Choroid plexus epithelial cell (primary cell): Measurements from ENCODE around the gene KDM5B.

Source experiments
- DNase-seq: peaks from one replicate; pipeline ENCODE4 v3.0.0-alpha.2; 2010; ENCODE audit warnings: low read depth
- H3K4me3 ChIP-seq: 2 replicates; pipeline ENCODE4 v1.5.1; 2011; ENCODE audit warnings: low read depth, mild to moderate bottlenecking, control low read depth, low read length, moderate library complexity
- TF ChIP-seq, protein P1 (sequence below): conservative IDR thresholded peaks from 2 replicates; pipeline ENCODE4 v1.5.1; 2011; ENCODE audit warnings: low read depth, mild to moderate bottlenecking, control low read depth, inconsistent platforms, low read length, moderate library complexity

The KDM5B gene

DNA sequence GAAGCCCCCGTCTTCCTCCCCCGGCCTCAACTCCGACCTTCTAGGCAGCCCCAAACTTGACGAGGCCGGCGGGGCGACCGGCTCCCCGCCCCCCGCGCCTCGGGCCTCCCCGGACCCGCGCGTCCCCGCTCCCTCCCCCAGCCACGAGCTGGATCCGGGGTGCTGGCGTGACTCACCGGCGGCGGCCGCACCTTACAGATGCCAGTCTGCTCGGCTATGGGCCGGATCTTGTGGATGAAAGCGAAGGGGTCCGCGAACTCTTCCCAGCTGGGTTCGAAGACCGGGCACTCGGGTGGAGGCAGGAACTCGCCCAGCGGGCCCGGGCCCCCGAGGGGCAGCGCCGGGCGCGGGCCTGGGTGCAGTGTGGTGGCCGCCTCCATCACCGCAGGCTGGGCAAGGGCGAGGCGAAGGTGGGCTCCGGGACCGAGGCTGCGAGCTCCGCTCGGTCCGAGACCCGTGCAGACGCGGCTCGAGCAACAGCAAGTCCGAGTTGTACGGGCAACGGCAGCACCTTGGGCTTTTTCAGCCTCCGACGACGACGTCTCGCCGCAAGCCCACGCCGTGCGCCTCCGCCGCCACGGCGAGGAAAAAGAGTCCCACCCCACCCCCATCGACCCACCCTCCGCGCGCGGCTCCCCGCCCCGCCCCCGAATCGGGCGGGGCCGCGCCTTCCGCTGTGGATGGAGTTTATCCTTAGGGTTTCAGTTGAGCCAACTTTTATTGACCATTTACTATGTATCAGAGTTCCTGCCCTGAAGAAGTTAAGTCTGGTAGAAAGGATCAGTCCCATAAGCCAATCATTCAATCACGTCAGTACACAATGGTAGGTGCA lies at the start of gene KDM5B:
Gene KDM5B (minus strand): TSS at position 496 of the 832 bp plus-strand sequence. CDS start 116 bp downstream, at position 380.
- TF ChIP-seq, protein P1, sequence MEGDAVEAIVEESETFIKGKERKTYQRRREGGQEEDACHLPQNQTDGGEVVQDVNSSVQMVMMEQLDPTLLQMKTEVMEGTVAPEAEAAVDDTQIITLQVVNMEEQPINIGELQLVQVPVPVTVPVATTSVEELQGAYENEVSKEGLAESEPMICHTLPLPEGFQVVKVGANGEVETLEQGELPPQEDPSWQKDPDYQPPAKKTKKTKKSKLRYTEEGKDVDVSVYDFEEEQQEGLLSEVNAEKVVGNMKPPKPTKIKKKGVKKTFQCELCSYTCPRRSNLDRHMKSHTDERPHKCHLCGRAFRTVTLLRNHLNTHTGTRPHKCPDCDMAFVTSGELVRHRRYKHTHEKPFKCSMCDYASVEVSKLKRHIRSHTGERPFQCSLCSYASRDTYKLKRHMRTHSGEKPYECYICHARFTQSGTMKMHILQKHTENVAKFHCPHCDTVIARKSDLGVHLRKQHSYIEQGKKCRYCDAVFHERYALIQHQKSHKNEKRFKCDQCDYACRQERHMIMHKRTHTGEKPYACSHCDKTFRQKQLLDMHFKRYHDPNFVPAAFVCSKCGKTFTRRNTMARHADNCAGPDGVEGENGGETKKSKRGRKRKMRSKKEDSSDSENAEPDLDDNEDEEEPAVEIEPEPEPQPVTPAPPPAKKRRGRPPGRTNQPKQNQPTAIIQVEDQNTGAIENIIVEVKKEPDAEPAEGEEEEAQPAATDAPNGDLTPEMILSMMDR = no peak
- H3K4me3 ChIP-seq = peak within 1 kb of the TSS; percentile 90
- peak; percentile 86 for DNase-seq

DNA sequence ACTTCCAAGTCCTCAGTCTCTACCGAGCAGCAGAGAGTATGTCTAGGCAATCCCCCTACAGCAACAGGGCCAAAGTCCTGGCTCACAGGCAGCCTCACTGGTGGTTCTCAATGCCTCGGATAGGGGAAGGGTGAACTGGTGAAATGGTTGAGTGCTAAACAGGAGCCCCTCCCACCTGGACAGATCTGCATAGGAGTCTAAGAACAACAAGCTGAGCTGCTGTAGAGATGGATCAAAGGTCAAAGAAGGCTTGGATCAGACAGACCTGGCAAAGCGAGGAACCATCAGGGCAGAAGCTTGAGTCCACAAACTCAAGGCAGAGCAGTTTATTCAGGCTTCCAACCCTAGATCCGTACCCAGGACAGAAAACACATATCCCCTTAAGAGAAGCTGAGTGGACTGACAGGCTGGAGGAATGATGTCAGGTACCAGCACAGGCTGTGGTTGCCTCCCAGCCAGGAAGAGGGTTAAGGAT lies 49.0 kb upstream of the KDM5B start:
- TF ChIP-seq, protein P1 = no peak
- no peak for DNase-seq
- H3K4me3 ChIP-seq = no peak overlapping the region

DNA sequence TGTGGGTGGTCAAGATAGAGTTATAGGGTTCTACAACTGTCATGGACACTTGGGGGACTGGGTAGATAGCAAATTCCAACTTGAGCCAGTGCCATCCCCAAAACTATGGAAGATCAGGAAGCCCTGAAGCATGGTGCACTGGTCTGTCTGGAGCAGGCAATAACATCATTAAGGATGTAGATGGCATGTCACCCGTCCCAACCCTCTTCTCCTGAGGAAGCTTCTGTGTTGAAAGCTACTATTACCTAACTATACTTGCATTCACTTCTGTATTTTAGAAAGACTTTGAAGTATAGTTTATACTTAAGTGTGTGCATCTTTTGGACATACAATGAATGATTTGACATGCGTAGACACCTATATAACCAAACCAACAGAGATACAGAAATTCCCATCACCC lies 47.8 kb upstream of the KDM5B start:
- TF ChIP-seq, protein P1 = no peak
- H3K4me3 ChIP-seq = no peak overlapping the region
- no peak for DNase-seq

DNA sequence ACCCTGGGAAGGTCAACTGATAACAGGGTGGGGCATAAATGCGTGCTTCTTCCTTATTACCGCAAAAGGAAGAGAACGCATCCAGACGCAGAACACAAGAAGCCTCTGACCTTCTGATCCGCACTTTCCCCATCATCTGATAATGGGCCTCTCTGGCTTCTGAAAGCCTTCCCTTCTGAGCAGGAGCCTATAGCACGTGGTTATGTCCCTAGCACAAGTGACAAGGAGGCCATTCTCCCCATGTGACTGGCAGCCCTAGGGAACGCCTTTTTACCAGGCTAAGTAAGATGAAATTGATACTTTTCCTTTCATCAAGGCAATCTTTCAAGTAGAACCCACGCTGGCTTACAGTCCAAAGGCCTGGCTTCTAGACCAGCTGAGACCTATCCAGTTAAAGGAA lies 46.6 kb upstream of the KDM5B start:
- TF ChIP-seq, protein P1 = no peak
- no peak overlapping the region for H3K4me3 ChIP-seq
- no peak for DNase-seq

DNA sequence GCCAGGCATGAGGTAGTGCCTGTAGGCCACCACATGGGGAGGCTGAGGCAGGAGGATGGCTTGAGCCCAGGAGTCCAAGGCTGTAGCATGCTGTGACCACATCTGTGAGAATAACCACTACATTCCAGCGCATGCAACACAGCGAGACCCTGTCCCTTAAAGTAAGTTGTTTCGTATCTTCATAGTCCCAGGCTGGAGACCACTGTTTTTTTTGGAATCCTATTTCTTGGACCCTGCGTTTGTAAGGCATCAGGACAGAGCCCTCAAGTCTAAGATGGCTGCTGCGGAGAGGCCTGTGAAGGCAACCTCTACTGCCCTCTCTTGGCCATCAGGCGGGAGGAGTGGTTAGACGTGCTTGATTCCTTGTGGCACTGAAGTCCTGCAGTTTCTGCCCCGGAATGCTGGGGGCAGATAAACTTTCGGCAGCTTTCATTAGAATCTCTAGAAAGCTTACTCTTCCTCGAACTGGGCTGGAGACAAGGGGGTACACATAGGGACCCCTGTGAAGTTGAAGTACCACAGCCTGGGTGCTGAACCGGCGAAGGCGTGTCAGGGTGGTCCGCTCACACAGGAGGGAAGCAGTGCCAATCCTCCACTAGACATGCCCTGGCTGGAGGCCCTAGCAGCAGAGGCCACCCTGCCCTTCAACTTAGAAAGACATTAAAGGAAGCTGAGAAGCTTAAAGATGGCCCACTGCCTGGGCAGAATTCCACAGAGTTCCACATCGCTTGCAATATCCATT lies 44.1 kb upstream of the KDM5B start:
- DNase-seq = peak; percentile 84
- TF ChIP-seq, protein P1 = peak; percentile 85
- no peak overlapping the region for H3K4me3 ChIP-seq

DNA sequence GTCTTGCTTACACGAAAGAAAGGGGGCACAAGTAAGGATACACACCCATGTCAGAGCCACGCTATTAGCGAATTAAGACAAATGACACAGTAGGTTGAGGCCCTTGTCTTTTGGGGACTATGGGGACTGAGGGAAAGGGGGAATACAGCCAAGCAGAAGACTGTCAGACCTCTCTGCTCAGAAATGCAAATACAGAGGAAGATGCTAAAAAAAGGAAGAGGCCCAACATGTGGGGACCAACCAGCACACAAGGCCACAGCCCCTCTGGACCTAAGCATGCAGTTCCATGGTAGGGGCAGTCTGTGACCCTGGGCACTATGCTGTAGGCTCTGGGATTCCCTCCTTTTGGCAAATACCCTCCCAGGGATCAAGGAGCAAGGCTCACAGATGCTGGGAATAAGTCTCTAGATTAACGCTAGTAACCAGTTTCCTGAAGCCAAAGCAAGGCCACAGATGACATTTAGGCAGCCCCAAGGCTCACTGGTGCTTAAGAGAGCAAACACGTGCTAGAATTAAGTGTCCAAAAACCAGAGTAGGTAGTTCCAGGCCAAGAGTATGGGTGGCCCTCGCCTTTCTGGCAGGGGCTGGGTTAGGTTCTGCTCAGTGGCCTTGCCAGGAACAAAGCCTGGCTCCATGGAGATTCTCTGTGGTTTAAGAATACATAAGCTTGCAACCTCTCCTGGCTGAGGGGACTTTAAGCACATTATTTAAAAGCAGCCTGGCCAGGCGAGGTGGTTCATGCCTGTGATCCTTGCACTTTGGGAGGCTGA lies 42.6 kb upstream of the KDM5B start:
- H3K4me3 ChIP-seq = no peak overlapping the region
- no peak for DNase-seq
- TF ChIP-seq, protein P1 = no peak
